Stimulated activated CD4-positive, alpha-beta T cell treated with anti-CD3 and anti-CD28 coated beads, TNF-alpha, amount 100 ng/mL, for 24 hours (primary cell): ENCODE results near the gene TGFB1I1.
"Not testable (repeated sequence)": the region's sequence is repeated elsewhere in the genome, so short reads cannot be mapped to it uniquely, and the experiment has no call there.

Source experiments
- DNase-seq, 3 experiments: peaks; one replicate each; pipeline ENCODE4 v3.0.0-alpha.2; 2020; ENCODE audit warnings: low read depth in 3 of 3

The TGFB1I1 gene

DNA sequence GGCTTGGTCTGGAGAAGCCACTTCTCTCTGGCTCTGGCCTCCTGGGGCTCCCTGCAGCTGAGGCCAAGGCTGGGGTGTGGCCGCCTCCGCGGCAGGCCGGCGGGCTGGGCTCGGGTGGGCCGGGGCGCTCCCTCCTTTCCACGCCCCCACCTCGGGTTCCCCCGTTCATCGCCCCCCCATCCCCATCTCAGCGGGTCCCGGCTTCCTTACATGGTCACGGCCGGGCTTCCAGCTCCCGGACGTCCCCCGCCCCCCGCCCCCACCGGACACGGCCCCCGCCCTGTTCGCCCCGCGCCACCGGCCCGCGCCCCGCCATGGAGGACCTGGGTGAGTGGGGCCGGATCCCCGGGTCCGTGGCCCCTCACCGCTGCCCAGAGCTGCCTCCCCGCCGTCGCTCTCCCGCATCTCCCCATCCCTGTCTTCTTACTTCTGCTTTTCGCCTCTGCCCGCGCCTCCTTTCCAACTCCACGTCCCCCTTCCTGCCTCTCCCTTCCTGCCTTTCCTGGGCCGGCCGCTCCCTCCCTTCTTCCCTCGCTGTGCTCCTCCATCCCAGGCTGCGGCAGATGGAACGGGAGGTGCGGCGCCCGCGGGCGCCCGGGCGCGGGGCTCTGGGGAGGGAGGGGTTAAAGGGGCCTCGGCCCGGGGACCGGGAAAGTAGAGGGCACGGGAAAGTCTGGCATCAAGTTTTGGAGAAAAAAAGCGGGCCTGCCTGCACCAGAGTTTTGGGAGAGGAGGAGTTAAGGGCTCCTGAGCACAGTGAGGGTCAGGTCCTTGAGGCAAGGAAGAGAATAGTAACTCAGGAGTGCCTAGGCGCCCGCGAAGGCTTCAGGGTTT is at the start of gene TGFB1I1:
TGFB1I1 (plus strand) TSS at position 278 of the 834 bp plus-strand sequence; CDS start at position 315, 37 bp downstream.
- no peak for DNase-seq

- no peak for DNase-seq
Observed at GRCh38 chr16:31423241-31423640, 48.7 kb upstream of the TGFB1I1 start.

- no peak for DNase-seq
Observed at GRCh38 chr16:31423801-31424200, 48.2 kb upstream of the TGFB1I1 start.

- peak; percentile 29 to 59 (median 48) for DNase-seq
Observed at GRCh38 chr16:31427441-31428278, 44.3 kb upstream of the TGFB1I1 start.

- no peak for DNase-seq
Observed at GRCh38 chr16:31428279-31428597, 43.7 kb upstream of the TGFB1I1 start, which contains the start of gene COX6A2. Gene COX6A2, minus strand, starts transcription at chr16:31428360. Its CDS starts 35 bp downstream, at chr16:31428325.

DNA sequence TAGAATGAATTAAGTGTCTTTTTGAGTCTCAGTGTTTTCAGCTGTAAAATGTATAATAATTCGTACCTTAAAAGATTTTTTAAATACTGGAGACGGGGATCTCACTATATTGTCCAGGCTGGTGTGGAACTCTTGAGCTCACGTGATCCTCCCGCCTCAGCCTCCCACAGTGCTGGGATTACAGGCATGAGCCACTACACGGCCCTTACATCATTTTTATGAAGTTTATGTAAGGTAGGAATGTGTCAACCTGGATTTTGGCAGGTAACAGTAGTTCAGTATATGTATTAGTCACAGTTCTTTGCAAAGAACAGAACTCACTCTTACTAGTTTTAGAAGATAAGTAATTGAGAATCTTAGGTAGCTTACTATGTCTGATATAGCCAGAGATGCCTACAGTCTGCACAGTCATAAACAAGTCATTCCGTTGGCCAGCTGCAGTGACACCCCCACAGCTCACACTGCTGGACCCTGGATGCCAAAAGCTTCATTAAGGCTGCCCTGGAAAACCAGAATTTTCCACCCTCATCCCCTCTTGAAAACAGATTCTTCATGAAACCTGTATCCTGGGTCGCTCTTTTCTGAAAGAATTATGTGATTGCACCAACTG is 43.2 kb upstream of the TGFB1I1 start:
- no peak for DNase-seq

DNA sequence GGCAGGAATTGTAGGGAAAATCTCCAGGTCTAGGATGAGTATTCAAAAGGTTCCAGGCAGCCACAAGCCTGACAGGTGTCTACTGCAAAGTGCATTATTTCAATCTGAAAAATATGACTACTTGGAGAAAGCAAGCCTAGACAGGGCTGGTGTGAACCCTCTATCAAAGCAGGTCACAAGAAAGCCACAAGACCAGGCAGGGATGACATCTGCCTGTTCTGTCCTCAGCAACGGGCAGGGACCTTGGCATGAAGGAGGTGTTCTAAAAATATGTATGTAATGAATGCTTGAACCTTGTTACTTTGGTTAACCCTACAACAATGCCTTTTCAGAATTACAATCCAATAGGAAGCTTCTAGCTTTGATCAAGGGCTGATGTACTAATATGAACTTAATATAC is 42.6 kb upstream of the TGFB1I1 start:
- DNase-seq = no peak

DNA sequence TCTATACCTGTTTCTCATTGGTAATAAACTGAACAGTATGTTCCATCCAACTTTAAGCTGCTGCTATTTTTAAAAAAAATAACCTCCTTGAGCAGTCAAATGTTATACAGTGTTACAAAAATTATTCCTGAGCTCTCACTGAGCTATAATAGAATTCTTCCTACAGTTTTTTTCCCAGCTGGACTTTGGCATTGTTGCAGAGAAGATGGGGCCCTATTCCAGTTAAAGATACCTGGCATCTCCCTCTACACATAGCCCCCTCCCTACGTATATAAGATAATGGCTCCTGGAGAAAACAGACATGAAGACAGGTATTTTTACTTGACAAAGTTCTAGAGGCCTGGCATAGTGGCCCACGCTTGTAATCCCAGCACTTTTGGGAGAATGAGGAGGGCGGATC is 42.2 kb upstream of the TGFB1I1 start:
- no peak for DNase-seq

DNA sequence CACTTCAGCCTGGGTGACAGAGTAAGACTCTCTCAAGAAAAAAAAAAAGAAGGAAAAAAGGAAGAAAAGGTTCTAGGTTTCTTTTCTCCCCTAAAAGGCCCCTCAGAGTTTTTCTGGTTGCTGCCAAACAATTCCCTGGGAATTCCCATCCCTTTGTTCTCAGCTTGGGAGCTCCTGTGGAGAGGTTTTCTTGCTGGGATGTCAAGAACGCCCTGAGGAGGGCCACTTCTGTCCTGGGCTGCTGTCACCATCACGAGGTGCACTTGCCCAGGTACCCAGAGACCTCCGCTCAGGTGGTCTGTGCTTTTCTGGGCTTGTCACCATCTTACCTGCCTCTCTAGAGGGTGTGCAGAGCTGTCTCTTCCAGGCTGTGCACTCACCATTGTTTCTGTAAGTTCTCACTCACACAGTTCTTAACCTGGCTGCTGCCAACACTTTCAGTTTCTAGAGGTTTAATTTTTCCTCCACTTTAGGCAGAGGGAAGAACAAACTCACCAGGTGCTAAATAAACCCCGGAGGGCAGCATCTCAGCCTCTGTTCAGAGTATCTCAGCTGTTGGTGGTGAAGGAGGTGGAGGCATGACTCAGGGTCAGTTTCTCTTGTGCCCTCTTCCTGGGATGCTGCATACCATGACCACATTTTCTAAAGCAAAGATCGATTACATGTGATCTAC is 41.4 kb upstream of the TGFB1I1 start:
- DNase-seq = no peak

GRCh38 chr16:31435341-31436220 is 36.4 kb upstream of the TGFB1I1 start:
- no peak for DNase-seq

GRCh38 chr16:31436221-31437045 is 35.5 kb upstream of the TGFB1I1 start:
- DNase-seq = no peak

GRCh38 chr16:31438414-31438813 is 33.5 kb upstream of the TGFB1I1 start:
- no peak for DNase-seq

DNA sequence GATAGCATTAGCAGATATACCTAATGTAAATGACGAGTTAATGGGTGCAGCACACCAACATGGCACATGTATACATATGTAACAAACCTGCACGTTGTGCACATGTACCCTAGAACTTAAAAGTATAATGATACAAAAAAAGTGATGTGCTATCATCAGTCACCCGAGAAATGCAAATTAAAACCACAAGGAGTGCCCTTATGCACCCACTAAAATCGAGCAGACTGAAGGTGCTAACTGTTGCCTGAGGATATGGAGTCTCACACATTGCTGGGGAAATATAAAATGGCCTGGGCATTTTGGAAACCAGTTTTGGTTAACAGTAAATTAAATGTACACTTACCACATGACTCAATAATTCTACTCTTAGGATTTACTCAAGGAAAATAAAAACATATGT is 32.9 kb upstream of the TGFB1I1 start:
- DNase-seq = not testable (repeated sequence)

DNA sequence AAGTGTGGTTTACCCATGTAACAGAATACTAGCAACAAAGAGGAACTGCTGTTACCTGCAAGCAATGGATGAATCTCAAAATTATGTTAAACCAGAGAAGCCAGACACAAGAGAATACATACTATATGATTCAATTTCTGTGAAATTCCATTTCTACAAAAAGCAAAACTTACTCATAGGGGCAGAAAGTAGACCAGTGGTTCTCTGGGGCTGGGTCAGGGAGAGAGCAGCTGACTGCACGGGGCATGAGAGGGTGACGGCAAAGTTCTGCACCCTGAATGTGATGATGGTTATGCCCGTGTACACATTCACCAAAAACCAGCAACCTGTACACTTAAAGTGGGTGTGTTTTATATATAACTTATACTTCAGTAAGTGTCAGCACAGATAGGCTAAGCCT is 32.4 kb upstream of the TGFB1I1 start:
- no peak for DNase-seq

DNA sequence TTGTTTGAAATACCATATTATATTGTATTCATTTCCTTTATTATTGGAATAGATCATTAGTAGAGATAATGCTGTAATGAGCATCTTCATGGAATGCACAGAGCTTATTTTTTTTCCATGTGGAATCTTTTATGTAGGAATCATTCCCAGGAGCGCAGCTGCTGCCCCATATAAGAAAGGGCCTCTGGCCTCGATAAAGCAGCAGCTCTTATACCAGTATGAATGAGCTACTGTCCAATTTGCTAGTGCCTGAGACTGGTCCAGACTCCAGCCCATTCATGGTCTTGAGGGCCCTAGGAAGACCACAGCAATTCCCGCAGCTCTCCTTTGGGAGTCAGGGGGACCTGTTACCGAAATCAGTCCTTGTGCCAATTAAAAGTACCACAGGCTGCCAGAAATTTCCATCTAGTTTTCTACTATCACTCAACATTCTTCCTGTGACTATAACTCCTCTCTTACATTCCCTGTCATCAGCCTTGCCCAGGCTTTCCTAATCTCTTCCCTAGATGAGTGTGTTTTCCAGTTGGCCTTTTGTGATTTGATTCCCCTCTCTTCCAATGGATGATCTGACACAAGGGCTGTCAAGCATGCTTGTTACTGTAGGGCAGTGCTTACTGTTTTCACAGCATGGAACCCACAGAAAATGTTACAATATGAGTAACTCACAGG is 31.3 kb upstream of the TGFB1I1 start:
- DNase-seq = no peak

- DNase-seq = no peak
Observed at GRCh38 chr16:31441956-31442355, 30.0 kb upstream of the TGFB1I1 start.

DNA sequence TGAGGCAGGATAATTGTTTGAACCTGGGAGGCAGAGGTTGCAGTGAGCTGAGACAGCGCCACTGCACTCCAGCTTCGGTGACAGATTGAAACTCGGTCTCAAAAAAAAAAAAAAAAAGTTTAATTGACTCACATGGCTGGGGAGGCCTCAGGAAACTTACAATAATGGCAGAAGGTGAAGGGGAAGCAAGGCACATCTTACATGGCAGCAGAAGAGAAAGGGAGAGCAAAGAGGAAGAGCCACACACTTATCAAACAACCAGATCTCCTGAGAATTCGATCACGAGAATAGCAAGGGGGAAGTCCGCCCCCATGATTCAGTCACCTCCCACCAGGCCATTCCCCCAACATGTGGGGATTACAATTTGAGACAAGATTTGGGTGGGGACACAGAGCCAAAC is 26.0 kb upstream of the TGFB1I1 start:
- not testable (repeated sequence) for DNase-seq

DNA sequence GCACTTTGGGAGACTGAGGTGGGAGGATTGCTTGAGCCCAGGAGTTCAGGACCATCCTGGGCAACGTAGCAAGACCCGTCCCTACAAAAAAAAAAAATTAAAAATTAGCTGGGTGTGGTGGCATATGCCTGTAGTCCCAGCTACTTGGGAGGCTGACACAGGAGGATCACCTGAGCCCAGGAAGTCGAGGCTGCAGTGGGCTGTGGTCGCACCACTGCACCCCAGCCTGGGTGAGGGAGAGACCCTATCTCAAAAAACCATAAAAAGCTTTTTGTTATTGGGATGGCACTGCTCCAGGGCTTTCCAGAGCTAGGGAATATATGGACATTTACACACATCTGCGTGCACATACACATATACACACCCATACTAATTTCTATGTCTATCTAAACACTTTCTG is 20.8 kb upstream of the TGFB1I1 start:
- DNase-seq = no peak

DNA sequence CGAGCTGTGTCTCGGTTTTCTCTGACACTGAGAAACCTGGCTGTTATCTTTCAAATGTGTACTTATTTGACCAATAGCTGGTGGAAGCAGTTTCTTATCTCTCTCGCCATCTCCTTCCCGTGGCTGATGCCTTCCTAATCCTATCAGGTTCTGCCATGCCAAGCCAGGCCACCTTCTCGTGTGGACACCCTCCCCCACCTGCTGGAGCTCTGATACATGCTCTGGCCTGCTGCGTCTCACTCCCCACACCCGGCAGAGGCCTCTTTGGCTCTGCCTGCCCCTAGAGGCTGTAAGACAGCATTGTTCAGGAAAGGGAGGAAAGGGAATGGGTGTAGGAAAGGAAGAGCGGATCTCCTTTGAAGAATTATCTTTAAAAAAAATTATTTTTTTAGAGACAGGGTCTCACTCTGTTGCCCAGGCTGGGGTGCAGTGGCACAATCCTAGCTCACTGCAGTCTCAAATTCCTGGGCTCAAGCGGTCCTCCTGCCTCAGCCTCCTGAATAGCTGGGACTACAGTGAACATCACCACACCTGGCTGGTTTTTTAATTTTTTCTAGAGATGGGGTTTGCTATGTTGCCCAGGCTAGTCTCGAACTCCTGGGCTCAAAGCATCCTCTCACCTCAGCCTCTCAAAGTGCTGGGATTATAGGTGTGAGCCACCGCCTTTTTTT is 20.1 kb upstream of the TGFB1I1 start:
- no peak for DNase-seq
